ENCODE results near the gene PPP2R5C. TPM values are rescaled to one million over a fixed set of nuclear protein-coding genes. Genes with fewer than 3 reads are reported as not detected.

Gene PPP2R5C
- total and polyA plus RNA-seq, 12 donors, result 66.8 to 257 (median 222) TPM

- Histone ChIP-seq H3K4me3 (no peak overlapping the region), H3K4me1 (peaks cover 0 to 49% (median 16%) of the 10 kb centered on the region in 9 donors), H3K27me3 (no peaks in the 10 kb centered on the region), H3K27ac (peak overlapping the region in 3 of 10 donors; percentile 45 to 75 (median 45)), H3K36me3 (peaks cover 0 to 12% (median 0%) of the 10 kb centered on the region in 9 donors), H3K9me3 (peaks cover 0 to 8% (median 0%) of the 10 kb centered on the region in 11 donors)
- TF ChIP-seq CTCF (IDR thresholded peaks at IDR 0.05), result no peak
- ATAC-seq (no peak), DNase-seq (no peak)
- WGBS, 2 donors, result 93 to 95% methylated on average over 8 of the region's 8 CpGs
- intact Hi-C loops (cut with DNase I), result no loop called here
Measured at GRCh38 chr14:101869217-101869616, 107.7 kb downstream of the PPP2R5C start.

GRCh38 chr14:101870273-101870939 lies 108.9 kb downstream of the PPP2R5C start:
- Histone ChIP-seq H3K36me3 (peaks cover 0 to 6% (median 0%) of the 10 kb centered on the region in 9 donors), H3K4me3 (no peak overlapping the region), H3K4me1 (peaks cover 0 to 51% (median 26%) of the 10 kb centered on the region in 9 donors), H3K27ac (peak overlapping the region in 4 of 10 donors; percentile 2 to 46 (median 32)), H3K27me3 (no peaks in the 10 kb centered on the region), H3K9me3 (peaks cover 0 to 8% (median 0%) of the 10 kb centered on the region in 11 donors)
- no peak for TF ChIP-seq CTCF (IDR thresholded peaks at IDR 0.05)
- 70% methylated on average over 6 of the region's 6 CpGs for WGBS, 2 donors
- DNase-seq (no peak), ATAC-seq (no peak)
- intact Hi-C loops (cut with DNase I), result no loop called here

DNA sequence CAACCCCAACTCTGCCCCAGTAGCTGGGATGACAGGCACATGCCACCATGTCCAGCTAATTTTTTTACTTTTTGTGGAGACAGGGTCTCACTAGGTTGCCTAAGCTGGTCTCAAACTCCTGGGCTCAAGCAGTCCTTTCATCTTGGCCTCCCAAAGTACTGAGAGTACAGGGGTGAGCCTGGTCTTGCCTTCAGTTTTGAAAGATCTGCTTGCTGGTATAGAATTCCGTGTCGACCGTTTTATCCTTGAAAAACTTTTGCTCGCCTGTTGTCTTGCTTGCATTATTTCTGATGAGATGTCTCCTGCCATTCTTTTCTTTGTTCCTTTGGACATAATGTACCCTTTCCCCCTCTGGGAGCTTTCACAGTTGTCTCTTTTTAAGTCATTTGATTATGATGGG lies 110.8 kb downstream of the PPP2R5C start:
- H3K4me3 ChIP-seq, result no peak overlapping the region
- H3K27ac ChIP-seq, result peak overlapping the region in 3 of 10 donors; percentile 9 to 12 (median 10)
- intact Hi-C loops (cut with DNase I), result no loop called here
- WGBS, 2 donors, result 94 to 96% methylated on average over 4 of the region's 4 CpGs
- H3K27me3 ChIP-seq, result no peaks in the 10 kb centered on the region
- no peak for TF ChIP-seq CTCF (IDR thresholded peaks at IDR 0.05)
- DNase-seq (no peak), ATAC-seq (no peak)
- H3K36me3 ChIP-seq, result no peaks in the 10 kb centered on the region
- H3K9me3 ChIP-seq, result peaks cover 0 to 8% (median 0%) of the 10 kb centered on the region in 11 donors
- peaks cover 0 to 62% (median 44%) of the 10 kb centered on the region in 9 donors for H3K4me1 ChIP-seq

DNA sequence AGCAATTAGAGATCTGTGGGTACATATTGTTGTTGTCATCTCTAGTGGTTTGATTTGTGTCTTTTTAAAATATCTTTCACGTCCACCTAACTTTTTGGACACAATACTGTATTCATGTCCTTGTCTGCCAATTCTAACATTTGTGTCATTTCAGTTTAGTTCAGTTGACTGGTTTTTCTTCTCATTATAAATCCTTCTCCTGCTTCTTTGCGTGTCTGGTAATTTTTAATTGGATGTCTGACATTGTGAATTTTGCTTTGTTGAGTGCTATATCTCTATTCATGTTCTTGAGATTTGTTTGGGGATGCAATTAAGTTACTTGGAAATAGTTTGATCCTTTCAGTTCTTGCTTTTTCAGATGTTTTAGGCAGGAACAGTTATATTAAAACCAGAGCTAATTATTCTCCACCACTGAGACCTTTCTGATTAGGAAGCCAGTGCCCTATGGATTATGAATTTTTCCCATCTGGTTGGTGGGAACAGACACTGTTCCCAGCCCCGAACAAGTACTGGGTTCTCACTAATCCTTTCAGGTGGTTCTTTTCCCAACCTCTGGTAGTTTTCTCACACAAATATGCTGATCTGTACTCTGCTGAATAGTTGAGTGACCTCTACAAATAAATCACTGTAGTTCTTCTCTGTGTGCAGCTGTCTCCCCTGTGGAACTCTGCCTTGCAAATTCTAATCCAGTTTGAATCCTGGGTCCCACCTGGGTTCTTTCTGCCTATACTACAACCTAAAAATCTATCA lies 111.7 kb downstream of the PPP2R5C start:
- peak overlapping the region in 5 of 10 donors; percentile 5 to 89 (median 42) for H3K27ac ChIP-seq
- no peak overlapping the region for H3K4me3 ChIP-seq
- peaks cover 0 to 65% (median 48%) of the 10 kb centered on the region in 9 donors for H3K4me1 ChIP-seq
- 81 to 84% methylated on average over 3 of the region's 3 CpGs for WGBS, 2 donors
- no peaks in the 10 kb centered on the region for H3K27me3 ChIP-seq
- peaks cover 0 to 4% (median 0%) of the 10 kb centered on the region in 9 donors for H3K36me3 ChIP-seq
- peaks cover 0 to 8% (median 0%) of the 10 kb centered on the region in 11 donors for H3K9me3 ChIP-seq
- ATAC-seq, result no peak
- TF ChIP-seq CTCF (IDR thresholded peaks at IDR 0.05), result no peak
- intact Hi-C loops (cut with DNase I), result no loop called here
- DNase-seq, result no peak

All from heart right ventricle (tissue), 16 donors.